ENCODE results near the gene ADAP1.

Gene ADAP1

GRCh38 chr7:940599-941408, 13.7 kb downstream of the ADAP1 start:
- no peak for DNase-seq (ENCODE audit: low spot score)
- TF ChIP-seq CTCF (IDR thresholded peaks at IDR 0.05; ENCODE audit: extremely low read depth, missing control alignments): no peak

GRCh38 chr7:939843-940242, 14.6 kb downstream of the ADAP1 start:
- no peak for DNase-seq (ENCODE audit: low spot score)
- TF ChIP-seq CTCF (IDR thresholded peaks at IDR 0.05; ENCODE audit: extremely low read depth, missing control alignments): no peak

- no peak for DNase-seq (ENCODE audit: low spot score)
- no peak for TF ChIP-seq CTCF (IDR thresholded peaks at IDR 0.05; ENCODE audit: extremely low read depth, missing control alignments)
These were observed 15.8 kb downstream of the ADAP1 start for GRCh38 chr7:938546-939185.

GRCh38 chr7:937856-938484, 16.5 kb downstream of the ADAP1 start:
- no peak for DNase-seq (ENCODE audit: low spot score)
- TF ChIP-seq CTCF (IDR thresholded peaks at IDR 0.05; ENCODE audit: extremely low read depth, missing control alignments): no peak

DNA sequence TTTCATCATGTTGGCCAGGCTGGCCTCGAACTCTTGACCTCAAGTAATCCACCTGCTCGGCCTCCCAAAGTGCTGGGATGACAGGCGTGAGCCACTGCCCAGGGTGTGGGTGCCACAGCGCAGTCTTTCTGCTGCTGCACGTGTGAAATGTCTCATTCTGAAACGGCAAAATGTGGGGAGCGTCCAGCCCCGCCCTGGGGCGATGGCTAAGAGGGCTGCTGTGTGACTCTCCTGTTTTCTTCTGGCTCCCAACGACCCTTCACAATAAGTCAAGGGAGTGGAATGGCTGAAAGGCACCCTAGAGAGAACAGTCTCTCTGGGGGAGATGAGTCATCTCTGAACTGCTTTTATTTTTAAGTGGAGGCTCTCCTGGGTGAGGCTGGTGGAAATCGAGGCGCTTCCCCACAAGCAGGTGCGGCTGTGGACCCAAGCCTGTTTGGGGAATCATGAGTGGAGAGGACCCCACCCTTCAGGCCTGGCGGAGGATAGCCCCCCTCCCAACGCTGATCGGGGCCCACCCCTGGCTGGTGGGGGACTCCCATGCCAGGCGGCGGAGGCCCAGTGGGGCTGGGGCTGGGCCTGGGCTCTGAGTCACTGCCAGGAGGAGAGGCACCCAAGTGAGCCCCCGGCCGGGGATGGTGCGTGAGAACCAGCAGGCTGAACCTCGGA, 18.0 kb downstream of the ADAP1 start:
- TF ChIP-seq CTCF (IDR thresholded peaks at IDR 0.05; ENCODE audit: extremely low read depth, missing control alignments): no peak
- peak; percentile 91 for DNase-seq (ENCODE audit: low spot score)

DNA sequence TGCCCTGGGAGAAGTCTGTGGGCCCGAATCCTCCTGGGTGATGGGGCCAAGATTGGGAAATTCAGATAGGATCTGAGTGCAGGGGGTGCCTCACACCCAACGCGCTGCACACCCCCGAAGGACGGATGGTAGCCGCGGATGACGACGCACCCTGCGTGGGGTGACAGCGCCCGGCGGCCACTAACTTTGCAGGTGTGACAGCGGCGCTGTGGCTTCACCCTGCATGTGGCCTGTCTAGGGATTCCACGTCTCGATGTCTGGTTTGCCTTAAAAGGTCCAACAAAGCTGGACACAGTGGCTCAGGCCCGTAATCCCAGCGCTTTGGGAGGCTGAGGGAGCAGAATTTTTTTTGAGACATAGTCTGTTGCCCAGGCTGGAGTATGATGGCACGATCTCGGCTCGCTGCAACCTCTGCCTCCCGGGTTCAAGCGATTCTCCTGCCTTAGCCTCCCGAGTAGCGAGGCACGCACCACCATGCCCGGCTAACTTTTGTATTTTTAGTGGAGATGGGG, 18.6 kb downstream of the ADAP1 start:
- no peak for TF ChIP-seq CTCF (IDR thresholded peaks at IDR 0.05; ENCODE audit: extremely low read depth, missing control alignments)
- DNase-seq (ENCODE audit: low spot score): no peak
